Esophagus squamous epithelium (tissue), 5 donors: ENCODE data around the gene ZCCHC17. TPM values are rescaled to one million over a fixed set of nuclear protein-coding genes. Genes with fewer than 3 reads are reported as not detected.

Experiments
- DNase-seq: peaks from one replicate; lab custom pipeline; 2025; lab: John Stamatoyannopoulos, UW
- H3K27ac ChIP-seq, 4 donors: fragments of 200-600 bp; sonication (generic); one replicate each; pipeline ENCODE4 v1.5.1; 2016 to 2019; ENCODE audit warnings: mild to moderate bottlenecking in 1 of 4
- H3K27me3 ChIP-seq, 4 donors: fragments of 200-600 bp; sonication (generic); 1 replicate in 3 of 4; 2 replicates in 1 of 4; pipeline versions ENCODE4 v1.5.1 to v1.6.0; 2017 to 2021; ENCODE audit warnings: antibody characterized with exemption in 1 of 4
- H3K36me3 ChIP-seq, 3 donors: fragments of 200-600 bp; sonication (generic); one replicate each; pipeline ENCODE4 v1.5.1; 2016 to 2019
- H3K4me1 ChIP-seq, 3 donors: fragments of 200-600 bp; sonication (generic); one replicate each; pipeline ENCODE4 v1.5.1; 2017 to 2019
- H3K4me3 ChIP-seq, 4 donors: fragments of 200-600 bp; sonication (generic); 1 replicate in 3 of 4; 2 replicates in 1 of 4; pipeline ENCODE4 v1.5.1; 2016 to 2019; ENCODE audit warnings: mild to moderate bottlenecking in 2 of 4, moderate library complexity in 1 of 4
- H3K9me3 ChIP-seq, 3 donors: fragments of 200-600 bp; sonication (generic); one replicate each; pipeline ENCODE4 v1.5.1; 2016 to 2019
- POLR2A ChIP-seq, 4 donors: fragments of 450-650 bp; IDR thresholded peaks; one replicate each; pipeline ENCODE4 v1.6.1; 2017; ENCODE audit warnings: antibody characterized with exemption in 4 of 4, mild to moderate bottlenecking in 4 of 4, moderate library complexity in 3 of 4
- WGBS, 2 donors: methylation state at CpG; one replicate each; pipeline ENCODE4 v1.1.5; 2018; 5-methylcytosine and 5-hydroxymethylcytosine counted together
- intact Hi-C: fragments of 100-400 bp; cut with DNase I; formaldehyde crosslinking; loops from one replicate; pipeline ENCODE4 v1.15.0; 2022
- total RNA-seq, 4 donors: library from RNA; depleted of rRNA; stranded (reverse); fragments of >200 nt; gene quantifications; one replicate each; pipeline ENCODE4 v1.1.0, GENCODE V29; 2016
- TF ChIP-seq, protein P1 (sequence below), 6 experiments: fragments of 450-650 bp in 4 of 6; fragments of 200-600 bp in 2 of 6; sonication (generic) in 2 of 6; IDR thresholded peaks; one replicate each; pipeline ENCODE4 v1.5.1; 2016 to 2019; ENCODE audit warnings: antibody characterized with exemption in 6 of 6, mild to moderate bottlenecking in 4 of 6, moderate library complexity in 4 of 6
- donor health status: DM: yes; HTN: yes; CAD: no.

Gene ZCCHC17
- total RNA-seq, 4 donors from 2014 or later = 11.5 to 22.5 (median 18.6) TPM

DNA sequence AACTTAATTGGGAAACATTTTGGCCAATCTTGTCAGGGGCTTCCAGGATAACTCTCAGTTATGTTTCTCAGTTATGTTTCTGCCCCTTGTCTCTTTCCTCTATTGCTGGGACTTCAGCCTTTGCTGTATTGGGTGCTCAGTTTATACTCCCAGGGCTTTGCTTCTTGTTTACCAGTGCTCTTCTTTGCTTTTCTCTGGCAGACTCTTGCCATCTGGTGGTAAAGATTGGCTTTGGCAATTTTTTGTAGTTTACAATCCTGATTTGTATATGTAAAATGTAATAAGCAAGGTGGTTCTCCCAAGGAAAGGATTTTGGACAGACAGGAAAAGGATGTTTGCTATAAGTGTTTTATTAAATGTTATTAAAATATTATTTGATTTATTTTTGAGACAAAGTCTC lies 38.2 kb downstream of the ZCCHC17 start:
- intact Hi-C loops = no loop called here
- no peak for TF ChIP-seq POLR2A (IDR thresholded peaks at IDR 0.05)
- TF ChIP-seq, protein P1, sequence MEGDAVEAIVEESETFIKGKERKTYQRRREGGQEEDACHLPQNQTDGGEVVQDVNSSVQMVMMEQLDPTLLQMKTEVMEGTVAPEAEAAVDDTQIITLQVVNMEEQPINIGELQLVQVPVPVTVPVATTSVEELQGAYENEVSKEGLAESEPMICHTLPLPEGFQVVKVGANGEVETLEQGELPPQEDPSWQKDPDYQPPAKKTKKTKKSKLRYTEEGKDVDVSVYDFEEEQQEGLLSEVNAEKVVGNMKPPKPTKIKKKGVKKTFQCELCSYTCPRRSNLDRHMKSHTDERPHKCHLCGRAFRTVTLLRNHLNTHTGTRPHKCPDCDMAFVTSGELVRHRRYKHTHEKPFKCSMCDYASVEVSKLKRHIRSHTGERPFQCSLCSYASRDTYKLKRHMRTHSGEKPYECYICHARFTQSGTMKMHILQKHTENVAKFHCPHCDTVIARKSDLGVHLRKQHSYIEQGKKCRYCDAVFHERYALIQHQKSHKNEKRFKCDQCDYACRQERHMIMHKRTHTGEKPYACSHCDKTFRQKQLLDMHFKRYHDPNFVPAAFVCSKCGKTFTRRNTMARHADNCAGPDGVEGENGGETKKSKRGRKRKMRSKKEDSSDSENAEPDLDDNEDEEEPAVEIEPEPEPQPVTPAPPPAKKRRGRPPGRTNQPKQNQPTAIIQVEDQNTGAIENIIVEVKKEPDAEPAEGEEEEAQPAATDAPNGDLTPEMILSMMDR (IDR thresholded peaks at IDR 0.05) = peak; percentile 21 to 63 (median 42)

DNA sequence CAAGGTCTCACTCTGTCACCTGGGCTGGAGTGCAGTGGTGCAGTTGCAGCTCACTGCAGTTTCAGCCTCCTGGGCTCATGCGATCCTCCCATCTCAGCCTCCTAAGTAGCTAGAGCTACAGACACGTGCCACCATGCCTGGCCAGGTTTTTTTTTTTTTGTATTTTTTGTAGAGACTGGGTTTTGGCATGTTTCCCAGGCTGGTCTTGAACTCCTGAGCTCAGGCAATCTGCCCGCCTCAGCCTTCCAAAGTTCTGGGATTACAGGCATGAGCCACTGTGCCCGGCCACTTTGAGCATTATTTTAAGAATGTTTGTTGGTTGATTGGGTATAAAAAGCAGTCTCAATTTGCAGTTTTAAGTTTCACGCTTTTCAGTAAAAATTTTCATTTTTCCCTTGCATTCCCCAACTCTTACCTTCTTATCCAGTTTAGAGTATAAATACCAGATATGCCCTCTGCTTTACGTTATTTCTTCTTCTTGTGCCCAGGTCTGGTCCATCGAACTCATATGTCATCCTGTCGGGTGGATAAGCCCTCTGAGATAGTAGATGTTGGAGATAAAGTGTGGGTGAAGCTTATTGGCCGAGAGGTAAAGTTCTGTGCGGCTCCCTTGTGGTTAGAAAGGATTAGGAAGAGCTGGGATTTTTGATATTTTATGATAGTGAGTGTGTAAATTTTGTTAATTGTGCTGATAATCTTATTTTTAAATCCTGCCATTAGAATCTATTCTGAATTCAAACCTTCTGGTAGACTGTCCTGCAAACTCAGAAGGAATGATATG lies 40.0 kb downstream of the ZCCHC17 start:
- H3K4me3 ChIP-seq = no peak overlapping the region
- H3K27me3 ChIP-seq = no peaks in the 10 kb centered on the region
- WGBS, 2 donors = 79 to 89% methylated on average over 10 of the region's 10 CpGs
- no peak for TF ChIP-seq POLR2A (IDR thresholded peaks at IDR 0.05)
- TF ChIP-seq, protein P1 (IDR thresholded peaks at IDR 0.05) = no peak
- no peaks in the 10 kb centered on the region for H3K9me3 ChIP-seq
- DNase-seq = no peak
- no peak overlapping the region for H3K27ac ChIP-seq
- peaks cover 0 to 5% (median 0%) of the 10 kb centered on the region in 3 donors for H3K4me1 ChIP-seq
- intact Hi-C loops = no loop called here
- peaks cover 0 to 38% (median 0%) of the 10 kb centered on the region in 3 donors for H3K36me3 ChIP-seq

More for the DNA sequence above, 38.2 kb downstream of the ZCCHC17 start:
- DNase-seq = no peak
- Histone ChIP-seq H3K4me3 (no peak overlapping the region), H3K27me3 (no peaks in the 10 kb centered on the region), H3K27ac (no peak overlapping the region), H3K36me3 (peaks cover 0 to 29% (median 0%) of the 10 kb centered on the region in 3 donors), H3K4me1 (no peaks in the 10 kb centered on the region), H3K9me3 (no peaks in the 10 kb centered on the region)

- no peaks in the 10 kb centered on the region for H3K9me3 ChIP-seq
- DNase-seq = no peak
- H3K36me3 ChIP-seq = peaks cover 0 to 69% (median 7%) of the 10 kb centered on the region in 3 donors
- WGBS, 2 donors = 34 to 83% methylated on average over 1 of the region's 1 CpG
- no peak overlapping the region for H3K27ac ChIP-seq
- H3K27me3 ChIP-seq = no peaks in the 10 kb centered on the region
- H3K4me1 ChIP-seq = peaks cover 0 to 5% (median 0%) of the 10 kb centered on the region in 3 donors
- no peak for TF ChIP-seq POLR2A (IDR thresholded peaks at IDR 0.05)
- TF ChIP-seq, protein P1 (IDR thresholded peaks at IDR 0.05) = no peak
- H3K4me3 ChIP-seq = no peak overlapping the region
- intact Hi-C loops = no loop called here
These were observed 47.7 kb downstream of the ZCCHC17 start for GRCh38 chr1:31344503-31344902.

- Histone ChIP-seq H3K4me1 (peaks cover 0 to 5% (median 0%) of the 10 kb centered on the region in 3 donors), H3K27ac (no peak overlapping the region), H3K36me3 (peaks cover 2 to 71% (median 7%) of the 10 kb centered on the region in 3 donors), H3K4me3 (no peak overlapping the region), H3K9me3 (no peaks in the 10 kb centered on the region), H3K27me3 (no peaks in the 10 kb centered on the region)
- intact Hi-C loops = no loop called here
- 96 to 100% methylated on average over 2 of the region's 2 CpGs for WGBS, 2 donors
- no peak for DNase-seq
- no peak for TF ChIP-seq POLR2A (IDR thresholded peaks at IDR 0.05)
- TF ChIP-seq, protein P1 (IDR thresholded peaks at IDR 0.05) = no peak
These were observed 48.8 kb downstream of the ZCCHC17 start for GRCh38 chr1:31345635-31346034.

GRCh38 chr1:31346785-31347184 lies 50.0 kb downstream of the ZCCHC17 start:
- DNase-seq = no peak
- TF ChIP-seq, protein P1 (IDR thresholded peaks at IDR 0.05) = no peak
- no peak for TF ChIP-seq POLR2A (IDR thresholded peaks at IDR 0.05)
- Histone ChIP-seq H3K9me3 (no peaks in the 10 kb centered on the region), H3K36me3 (peaks cover 2 to 79% (median 7%) of the 10 kb centered on the region in 3 donors), H3K4me3 (no peak overlapping the region), H3K27ac (no peak overlapping the region), H3K4me1 (no peaks in the 10 kb centered on the region), H3K27me3 (no peaks in the 10 kb centered on the region)
- intact Hi-C loops = no loop called here
